ENCODE data around the gene GCNT4. TPM values are rescaled to one million over a fixed set of nuclear protein-coding genes. Genes with fewer than 3 reads are reported as not detected.

Gene GCNT4
- total RNA-seq, 2 experiments from 2014 or later: 1.7 to 2.3 TPM

- Mint-ChIP-seq H3K27ac (no peak overlapping the region), H3K36me3 (ENCODE audit: low read depth) (peaks cover 27% of the 10 kb centered on the region), H3K9me3 (peaks cover 13% of the 10 kb centered on the region), H3K27me3 (peaks cover 2% of the 10 kb centered on the region), H3K4me1 (peaks cover 70% of the 10 kb centered on the region), H3K4me3 (no peak overlapping the region)
- DNase-seq: no peak
- ChIA-PET CTCF (interaction anchor here (0.6 to 1.0 kb wide), 2 partner anchors 9 to 14 kb away, joined by 3 read pairs; no protein-coding TSS in a partner anchor), POLR2A (no interaction called here)
Observed at GRCh38 chr5:75047356-75047755, 5.0 kb downstream of the GCNT4 start.

- Mint-ChIP-seq H3K9me3 (peaks cover 13% of the 10 kb centered on the region), H3K4me1 (peaks cover 63% of the 10 kb centered on the region), H3K27ac (no peak overlapping the region), H3K27me3 (peaks cover 2% of the 10 kb centered on the region), H3K4me3 (no peak overlapping the region), H3K36me3 (ENCODE audit: low read depth) (peaks cover 30% of the 10 kb centered on the region)
- ChIA-PET POLR2A (no interaction called here), CTCF (interaction anchor here (1.0 to 1.5 kb wide), 2 partner anchors 11 to 14 kb away, joined by 3 to 5 read pairs; no protein-coding TSS in a partner anchor)
- no peak for DNase-seq
Observed at GRCh38 chr5:75046366-75047142, 5.8 kb downstream of the GCNT4 start.

- Mint-ChIP-seq H3K27ac (no peak overlapping the region), H3K9me3 (peaks cover 13% of the 10 kb centered on the region), H3K36me3 (ENCODE audit: low read depth) (peaks cover 31% of the 10 kb centered on the region), H3K4me3 (no peak overlapping the region), H3K4me1 (peaks cover 48% of the 10 kb centered on the region), H3K27me3 (peaks cover 2% of the 10 kb centered on the region)
- DNase-seq: no peak
- CTCF ChIA-PET: no interaction called here
- POLR2A ChIA-PET: no interaction called here
Observed at GRCh38 chr5:75045071-75045470, 7.3 kb downstream of the GCNT4 start.

- H3K4me3 Mint-ChIP-seq: no peak overlapping the region
- DNase-seq: no peak
- peaks cover 41% of the 10 kb centered on the region for H3K4me1 Mint-ChIP-seq
- ChIA-PET POLR2A (no interaction called here), CTCF (no interaction called here)
- H3K27me3 Mint-ChIP-seq: peaks cover 2% of the 10 kb centered on the region
- peaks cover 15% of the 10 kb centered on the region for H3K9me3 Mint-ChIP-seq
- peaks cover 31% of the 10 kb centered on the region for H3K36me3 Mint-ChIP-seq (ENCODE audit: low read depth)
- peak overlapping the region; percentile 33 for H3K27ac Mint-ChIP-seq
Observed at GRCh38 chr5:75044406-75044805, 8.0 kb downstream of the GCNT4 start.

- H3K27me3 Mint-ChIP-seq: peaks cover 2% of the 10 kb centered on the region
- H3K36me3 Mint-ChIP-seq (ENCODE audit: low read depth): peaks cover 31% of the 10 kb centered on the region
- ChIA-PET CTCF (no interaction called here), POLR2A (no interaction called here)
- H3K4me1 Mint-ChIP-seq: peaks cover 34% of the 10 kb centered on the region
- H3K9me3 Mint-ChIP-seq: peaks cover 15% of the 10 kb centered on the region
- H3K27ac Mint-ChIP-seq: no peak overlapping the region
- DNase-seq: no peak
- no peak overlapping the region for H3K4me3 Mint-ChIP-seq
Observed at GRCh38 chr5:75043633-75044264, 8.6 kb downstream of the GCNT4 start.

- CTCF ChIA-PET: interaction anchor here (1.5 to 2.2 kb wide), 3 partner anchors 10 to 1684 kb away, joined by 3 to 9 read pairs (median 4); partner anchors contain the start of gene GCNT4
- peaks cover 31% of the 10 kb centered on the region for H3K36me3 Mint-ChIP-seq (ENCODE audit: low read depth)
- H3K27ac Mint-ChIP-seq: no peak overlapping the region
- DNase-seq: no peak
- POLR2A ChIA-PET: no interaction called here
- H3K4me3 Mint-ChIP-seq: no peak overlapping the region
- H3K4me1 Mint-ChIP-seq: peaks cover 22% of the 10 kb centered on the region
- peaks cover 2% of the 10 kb centered on the region for H3K27me3 Mint-ChIP-seq
- peaks cover 15% of the 10 kb centered on the region for H3K9me3 Mint-ChIP-seq
Observed at GRCh38 chr5:75042522-75042921, 9.8 kb downstream of the GCNT4 start.

- no peak overlapping the region for H3K27ac Mint-ChIP-seq
- peaks cover 29% of the 10 kb centered on the region for H3K4me1 Mint-ChIP-seq
Observed at GRCh38 chr5:75040973-75041372, 11.4 kb downstream of the GCNT4 start.

GRCh38 chr5:75037106-75037505 is 15.3 kb downstream of the GCNT4 start:
- peak overlapping the region; percentile 26 for H3K27ac Mint-ChIP-seq
- no peaks in the 10 kb centered on the region for H3K27me3 Mint-ChIP-seq
- DNase-seq: no peak
- POLR2A ChIA-PET: no interaction called here
- H3K4me3 Mint-ChIP-seq: no peak overlapping the region
- CTCF ChIA-PET: interaction anchor here (0.6 to 0.8 kb wide), 3 partner anchors 32 to 1157 kb away, joined by 3 to 4 read pairs (median 3); no protein-coding TSS in a partner anchor
- peaks cover 34% of the 10 kb centered on the region for H3K4me1 Mint-ChIP-seq
- H3K36me3 Mint-ChIP-seq (ENCODE audit: low read depth): peaks cover 17% of the 10 kb centered on the region
- H3K9me3 Mint-ChIP-seq: peaks cover 2% of the 10 kb centered on the region

More at GRCh38 chr5:75040973-75041372, 11.4 kb downstream of the GCNT4 start:
- DNase-seq: no peak
- peaks cover 2% of the 10 kb centered on the region for H3K27me3 Mint-ChIP-seq
- H3K36me3 Mint-ChIP-seq (ENCODE audit: low read depth): peaks cover 32% of the 10 kb centered on the region
- H3K4me3 Mint-ChIP-seq: no peak overlapping the region
- POLR2A ChIA-PET: no interaction called here
- CTCF ChIA-PET: interaction anchor here (1.4 to 2.2 kb wide), 2 partner anchors 9 to 11 kb away, joined by 3 to 9 read pairs; partner anchors contain the start of gene GCNT4
- peaks cover 15% of the 10 kb centered on the region for H3K9me3 Mint-ChIP-seq

- peaks cover 18% of the 10 kb centered on the region for H3K36me3 Mint-ChIP-seq (ENCODE audit: low read depth)
- no peaks in the 10 kb centered on the region for H3K9me3 Mint-ChIP-seq
- ChIA-PET CTCF (interaction anchor here (1.2 to 1.5 kb wide), 2 partner anchors 13 to 15 kb away, joined by 3 read pairs; no protein-coding TSS in a partner anchor), POLR2A (no interaction called here)
- H3K27me3 Mint-ChIP-seq: no peaks in the 10 kb centered on the region
- peak overlapping the region; percentile 84 for H3K27ac Mint-ChIP-seq
- peak; percentile 64 for DNase-seq
- H3K4me1 Mint-ChIP-seq: peaks cover 34% of the 10 kb centered on the region
- no peak overlapping the region for H3K4me3 Mint-ChIP-seq
Observed at GRCh38 chr5:75034137-75034739, 18.1 kb downstream of the GCNT4 start.

- Mint-ChIP-seq H3K27ac (no peak overlapping the region), H3K9me3 (no peaks in the 10 kb centered on the region), H3K4me1 (peaks cover 38% of the 10 kb centered on the region), H3K36me3 (ENCODE audit: low read depth) (peaks cover 14% of the 10 kb centered on the region), H3K4me3 (no peak overlapping the region), H3K27me3 (no peaks in the 10 kb centered on the region)
- DNase-seq: no peak
- CTCF ChIA-PET: no interaction called here
- POLR2A ChIA-PET: no interaction called here
Observed at GRCh38 chr5:75031366-75031765, 21.0 kb downstream of the GCNT4 start.

- Mint-ChIP-seq H3K4me1 (peaks cover 30% of the 10 kb centered on the region), H3K9me3 (no peaks in the 10 kb centered on the region), H3K27me3 (no peaks in the 10 kb centered on the region), H3K4me3 (no peak overlapping the region), H3K27ac (no peak overlapping the region), H3K36me3 (ENCODE audit: low read depth) (peaks cover 8% of the 10 kb centered on the region)
- CTCF ChIA-PET: no interaction called here
- DNase-seq: no peak
- POLR2A ChIA-PET: no interaction called here
Observed at GRCh38 chr5:75028090-75028489, 24.3 kb downstream of the GCNT4 start.

GRCh38 chr5:75023368-75024159 is 28.8 kb downstream of the GCNT4 start:
- ChIA-PET CTCF (interaction anchor here (1.2 kb wide), 1 partner anchor 27 kb away, joined by 4 read pairs; no protein-coding TSS in a partner anchor), POLR2A (no interaction called here)
- H3K4me1 Mint-ChIP-seq: peaks cover 27% of the 10 kb centered on the region
- peak; percentile 30 for DNase-seq
- H3K36me3 Mint-ChIP-seq (ENCODE audit: low read depth): no peaks in the 10 kb centered on the region
- no peaks in the 10 kb centered on the region for H3K9me3 Mint-ChIP-seq
- H3K27me3 Mint-ChIP-seq: peaks cover 4% of the 10 kb centered on the region
- H3K4me3 Mint-ChIP-seq: no peak overlapping the region
- H3K27ac Mint-ChIP-seq: peak overlapping the region; percentile 64
